LHCN-M2 (cell line): ENCODE measurements around the gene MST1. TPM values are rescaled to one million over a fixed set of nuclear protein-coding genes. Genes with fewer than 3 reads are reported as not detected.

ENCODE experiments used
- DNase-seq: peaks from one replicate; pipeline ENCODE4 v3.0.0-alpha.2; 2012; ENCODE audit warnings: low read depth
- total RNA-seq: library from RNA; depleted of rRNA; stranded (reverse); fragments of >200 nt; gene quantifications from 2 replicates; pipeline ENCODE4 v1.2.3, GENCODE V29; 2014; rRNA removed

Gene MST1
- total RNA-seq, 1 experiment from 2014 or later: 7.7 TPM

- DNase-seq: peak; percentile 46
Observed at GRCh38 chr3:49638445-49638844, 50.8 kb downstream of the MST1 start.

- no peak for DNase-seq
Observed at GRCh38 chr3:49636883-49637609, 52.2 kb downstream of the MST1 start.

GRCh38 chr3:49634736-49635135, 54.5 kb downstream of the MST1 start:
- DNase-seq: no peak

Other genes with a start within 250 kb of the MST1 start
- gene DAG1, start 219.2 kb downstream of the MST1 start, total RNA-seq: 60.9 and 90.8 TPM in 2 replicates
- 0.13 and 0.17 TPM in 2 replicates for gene BSN, start 135.0 kb downstream of the MST1 start, total RNA-seq
- gene APEH, start 15.1 kb downstream of the MST1 start, total RNA-seq: 152 and 157 TPM in 2 replicates
- 19.6 and 21.2 TPM in 2 replicates for gene RNF123, start 83 bp upstream of the MST1 start, total RNA-seq
- gene AMIGO3, start 30.2 kb upstream of the MST1 start, total RNA-seq: 1.9 and 2.3 TPM in 2 replicates
- gene GMPPB, start 34.5 kb upstream of the MST1 start, total RNA-seq: 38.8 and 40.1 TPM in 2 replicates
- 22.1 and 26.6 TPM in 2 replicates for gene IP6K1, start 97.1 kb upstream of the MST1 start, total RNA-seq
- gene CDHR4, start 110.4 kb upstream of the MST1 start, total RNA-seq: not detected in 2 replicates
- 3.9 and 4.7 TPM in 2 replicates for gene INKA1, start 113.8 kb upstream of the MST1 start, total RNA-seq
- gene UBA7, start 124.5 kb upstream of the MST1 start, total RNA-seq: 21.8 and 26.2 TPM in 2 replicates
- 13.8 and 14.5 TPM in 2 replicates for gene TRAIP, start 167.1 kb upstream of the MST1 start, total RNA-seq
- gene CAMKV, start 180.4 kb upstream of the MST1 start, total RNA-seq: 0.06 TPM in 1 of 2 replicates, not detected in the other
- 0.26 TPM in 1 of 2 replicates, not detected in the other for gene MST1R, start 214.4 kb upstream of the MST1 start, total RNA-seq
- gene MON1A, start 240.3 kb upstream of the MST1 start, total RNA-seq: 16.8 and 20.5 TPM in 2 replicates